Tibial nerve (tissue), 4 donors: ENCODE results near the gene CAPN15.

Experiments
- EP300 ChIP-seq, 2 donors: sonication (generic); formaldehyde crosslinking; IDR thresholded peaks; one replicate each; pipeline ENCODE4 v1.6.1; 2017; ENCODE audit warnings: antibody characterized with exemption in 2 of 2, mild to moderate bottlenecking in 1 of 2
- POLR2A ChIP-seq, 2 donors: fragments of 450-650 bp; IDR thresholded peaks; one replicate each; pipeline ENCODE4 v1.6.1; 2017; ENCODE audit warnings: antibody characterized with exemption in 2 of 2, mild to moderate bottlenecking in 2 of 2, moderate library complexity in 2 of 2
- TF ChIP-seq, protein P1 (sequence below), 5 experiments: fragments of 200-600 bp in 3 of 5; fragments of 450-650 bp in 2 of 5; sonication (generic) in 3 of 5; IDR thresholded peaks; one replicate each; pipeline ENCODE4 v1.5.1; 2016 to 2019; ENCODE audit warnings: antibody characterized with exemption in 5 of 5, mild to moderate bottlenecking in 3 of 5, moderate library complexity in 2 of 5

DNA sequence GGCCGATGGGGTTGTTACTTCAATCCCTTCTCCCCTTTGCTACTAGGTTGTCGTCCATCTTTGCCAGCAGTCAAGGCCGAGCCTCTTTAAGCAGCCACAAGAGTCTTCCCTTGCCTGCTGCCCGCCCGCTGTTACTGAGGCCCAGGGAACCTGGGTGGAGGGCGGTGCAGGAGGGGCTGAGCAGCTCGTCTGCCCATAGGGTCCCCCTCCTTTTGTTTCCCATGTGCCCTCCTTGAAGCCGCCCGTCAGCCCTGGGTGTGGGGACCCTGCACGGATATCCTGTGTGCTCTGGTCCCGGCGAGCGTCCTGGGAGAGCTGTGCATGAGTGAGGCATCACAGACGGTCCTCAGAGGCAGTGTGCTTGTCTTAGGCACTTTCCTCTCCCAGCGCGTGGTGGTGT, 37.9 kb upstream of the CAPN15 start:
- TF ChIP-seq, protein P1, sequence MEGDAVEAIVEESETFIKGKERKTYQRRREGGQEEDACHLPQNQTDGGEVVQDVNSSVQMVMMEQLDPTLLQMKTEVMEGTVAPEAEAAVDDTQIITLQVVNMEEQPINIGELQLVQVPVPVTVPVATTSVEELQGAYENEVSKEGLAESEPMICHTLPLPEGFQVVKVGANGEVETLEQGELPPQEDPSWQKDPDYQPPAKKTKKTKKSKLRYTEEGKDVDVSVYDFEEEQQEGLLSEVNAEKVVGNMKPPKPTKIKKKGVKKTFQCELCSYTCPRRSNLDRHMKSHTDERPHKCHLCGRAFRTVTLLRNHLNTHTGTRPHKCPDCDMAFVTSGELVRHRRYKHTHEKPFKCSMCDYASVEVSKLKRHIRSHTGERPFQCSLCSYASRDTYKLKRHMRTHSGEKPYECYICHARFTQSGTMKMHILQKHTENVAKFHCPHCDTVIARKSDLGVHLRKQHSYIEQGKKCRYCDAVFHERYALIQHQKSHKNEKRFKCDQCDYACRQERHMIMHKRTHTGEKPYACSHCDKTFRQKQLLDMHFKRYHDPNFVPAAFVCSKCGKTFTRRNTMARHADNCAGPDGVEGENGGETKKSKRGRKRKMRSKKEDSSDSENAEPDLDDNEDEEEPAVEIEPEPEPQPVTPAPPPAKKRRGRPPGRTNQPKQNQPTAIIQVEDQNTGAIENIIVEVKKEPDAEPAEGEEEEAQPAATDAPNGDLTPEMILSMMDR (IDR thresholded peaks at IDR 0.05), result no peak
- TF ChIP-seq POLR2A (IDR thresholded peaks at IDR 0.05), result no peak
- no peak for TF ChIP-seq EP300 (IDR thresholded peaks at IDR 0.05)
